HG03521 (cell line): ENCODE data around the gene MYO5B.

Experiments
- ATAC-seq: cut with Tn5 transposase; IDR thresholded peaks from one replicate; pipeline ENCODE4 v1.9.1; 2021; ENCODE audit warnings: mild to moderate bottlenecking, moderate library complexity; ENCODE audit not compliant: unreplicated experiment

MYO5B gene

DNA sequence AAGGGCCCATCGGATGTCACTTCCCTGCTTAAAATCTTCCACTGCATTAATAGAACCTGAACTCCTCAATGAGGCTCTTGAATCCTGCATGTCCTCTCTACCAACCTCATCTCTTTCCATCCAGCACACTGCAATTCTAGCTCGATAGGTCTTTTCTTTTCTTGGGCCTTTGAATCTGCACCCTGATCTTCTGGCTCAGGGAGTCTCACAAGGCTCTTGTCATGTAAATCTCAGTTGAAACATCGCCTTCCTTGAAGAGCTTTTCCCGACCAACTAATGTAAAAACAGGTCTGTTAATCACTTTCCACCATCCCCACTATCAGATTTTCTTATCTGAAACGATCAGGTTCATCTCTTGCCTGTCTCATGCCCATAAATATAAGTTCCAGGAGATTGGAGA, 120.5 kb downstream of the MYO5B start:
- no peak for ATAC-seq

DNA sequence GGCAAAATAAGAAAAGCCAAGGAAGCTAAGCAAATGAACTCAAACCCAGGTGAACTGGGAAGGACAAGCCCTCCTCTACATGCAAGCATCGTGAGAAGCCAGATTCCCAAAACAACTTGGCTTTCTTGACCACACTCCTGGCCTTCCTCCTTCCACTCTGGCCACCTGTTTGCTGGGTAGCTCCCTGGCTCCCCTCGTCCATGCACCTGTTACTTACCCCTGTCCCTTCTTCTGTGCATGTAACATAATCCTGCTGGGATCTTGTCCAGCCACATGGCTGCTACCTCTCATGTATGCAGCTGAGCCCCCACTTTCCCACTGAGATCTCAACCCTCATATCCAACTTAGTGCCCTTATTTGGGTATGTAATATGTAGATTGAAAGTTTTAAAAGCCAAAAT, 121.6 kb downstream of the MYO5B start:
- no peak for ATAC-seq

DNA sequence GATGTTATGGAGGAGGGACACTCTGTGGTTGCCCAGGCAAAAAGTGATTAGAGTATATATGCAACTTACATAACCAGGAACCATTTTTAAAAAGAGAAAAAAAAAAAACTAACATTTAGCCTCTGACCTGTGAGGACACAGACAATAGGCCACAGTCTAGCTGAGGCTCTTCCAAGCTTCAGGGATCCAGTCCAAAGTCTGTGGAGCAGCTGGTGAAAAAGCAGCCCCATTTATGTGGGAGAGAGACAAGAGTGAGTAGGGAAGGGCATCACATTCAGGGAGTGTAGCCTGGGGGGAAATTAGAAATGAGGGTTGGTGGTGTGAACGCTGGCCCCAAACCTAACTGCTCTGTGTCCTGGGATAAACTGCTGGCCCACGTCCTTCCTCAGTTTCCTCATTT, 122.8 kb downstream of the MYO5B start:
- ATAC-seq, result no peak

DNA sequence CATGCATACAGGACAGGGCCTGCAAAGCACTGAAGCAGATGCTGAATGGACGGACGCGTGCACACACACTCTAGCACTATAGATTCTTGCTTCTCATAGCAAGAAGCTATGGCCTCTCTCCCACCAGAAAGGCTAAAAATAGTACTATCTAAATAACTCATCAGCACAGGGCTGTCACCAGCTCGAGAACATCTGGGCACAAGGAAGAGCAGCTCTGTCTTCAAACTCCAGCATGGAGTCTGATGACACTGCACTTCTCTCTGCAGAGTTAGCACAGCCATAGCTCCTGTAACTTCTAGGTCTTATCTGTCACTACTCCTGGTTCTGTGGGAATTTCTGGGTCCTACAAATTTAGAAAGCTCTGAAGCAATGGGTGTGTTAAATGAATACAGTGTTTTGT, 123.5 kb downstream of the MYO5B start:
- no peak for ATAC-seq

DNA sequence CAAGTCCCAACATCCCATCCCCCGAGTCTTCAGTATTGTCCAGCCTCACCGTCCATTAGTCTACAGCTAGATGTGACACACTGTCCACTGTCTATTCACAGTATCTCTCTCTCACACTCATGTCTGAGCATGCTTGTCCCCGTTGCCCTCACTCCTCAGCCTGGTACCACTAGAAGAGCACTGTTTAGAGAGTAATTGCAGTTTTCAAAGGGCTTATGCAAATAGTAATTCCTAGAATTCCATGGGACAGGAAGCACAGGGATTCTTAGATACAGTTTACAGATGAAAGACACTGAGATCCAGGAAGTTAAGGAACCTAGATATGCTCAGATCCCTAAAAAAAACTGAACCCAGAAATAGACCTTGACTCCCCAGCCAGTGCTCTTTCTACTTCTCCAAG, 125.5 kb downstream of the MYO5B start:
- ATAC-seq, result no peak

DNA sequence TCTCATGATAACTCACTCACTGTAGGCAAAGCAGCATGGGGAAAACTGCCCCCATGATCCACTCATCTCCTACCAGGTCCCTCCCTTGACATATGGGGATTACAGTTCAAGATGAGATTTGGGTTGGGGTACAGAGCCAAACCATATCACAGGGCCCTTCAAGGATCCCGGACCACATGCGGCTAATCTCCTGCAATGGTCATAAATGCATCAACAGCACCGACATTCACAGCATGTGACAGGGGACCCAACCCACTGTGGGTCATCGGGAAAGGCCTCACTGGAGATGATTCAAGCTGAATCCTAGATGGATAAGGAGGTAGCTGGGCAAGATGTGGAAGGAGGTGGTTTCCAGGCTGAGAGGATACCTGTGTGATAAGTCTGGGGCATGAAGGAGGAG, 129.4 kb downstream of the MYO5B start:
- no peak for ATAC-seq

DNA sequence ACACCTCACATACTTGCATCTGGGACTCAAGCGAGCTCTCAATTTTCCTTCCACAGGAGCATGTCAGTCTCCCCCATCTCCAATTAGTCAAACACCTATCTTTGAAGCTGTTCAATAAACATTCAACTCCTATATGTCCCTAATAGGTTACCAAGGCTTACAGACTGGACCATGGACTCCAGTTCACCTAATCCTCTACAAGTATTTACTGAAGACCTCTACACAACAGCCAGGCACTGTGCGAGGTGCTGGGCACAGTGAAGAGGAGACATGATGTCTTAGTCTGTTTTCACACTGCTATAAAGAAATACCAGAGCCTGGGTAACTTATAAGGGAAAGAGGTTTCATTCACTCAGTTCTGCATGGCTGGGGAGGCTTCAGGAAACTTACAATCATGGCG, 129.9 kb downstream of the MYO5B start:
- no peak for ATAC-seq

DNA sequence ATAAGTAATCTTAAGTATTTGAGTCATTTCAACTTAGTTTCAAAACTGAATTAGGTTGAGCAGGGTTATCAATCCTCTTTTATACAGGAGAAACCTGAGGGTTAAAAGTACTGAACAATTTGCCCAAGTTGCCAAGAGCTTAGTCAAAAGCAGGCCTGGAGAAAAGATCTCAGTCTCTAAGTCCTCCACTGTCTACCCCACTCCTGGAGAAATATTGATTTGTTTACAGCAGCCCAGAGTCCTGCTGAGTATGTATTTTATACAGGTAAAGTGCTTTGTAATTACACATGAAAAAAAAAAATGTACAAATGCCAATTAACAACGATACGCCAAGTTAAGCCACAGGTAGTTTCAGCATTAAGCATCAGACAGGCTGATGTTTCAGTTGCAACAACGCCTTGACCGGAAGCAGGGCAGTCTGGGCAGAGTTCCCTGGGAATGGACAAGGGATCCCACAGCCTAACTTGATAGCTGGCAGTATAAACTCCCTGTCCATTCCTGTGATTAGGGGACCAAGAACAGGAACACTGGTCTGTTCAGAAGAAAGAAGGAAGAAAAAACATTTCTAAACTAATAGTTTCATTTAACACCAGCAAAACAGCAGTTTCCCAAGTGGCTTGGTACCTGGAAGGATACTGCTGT, 132.9 kb downstream of the MYO5B start:
- no peak for ATAC-seq

DNA sequence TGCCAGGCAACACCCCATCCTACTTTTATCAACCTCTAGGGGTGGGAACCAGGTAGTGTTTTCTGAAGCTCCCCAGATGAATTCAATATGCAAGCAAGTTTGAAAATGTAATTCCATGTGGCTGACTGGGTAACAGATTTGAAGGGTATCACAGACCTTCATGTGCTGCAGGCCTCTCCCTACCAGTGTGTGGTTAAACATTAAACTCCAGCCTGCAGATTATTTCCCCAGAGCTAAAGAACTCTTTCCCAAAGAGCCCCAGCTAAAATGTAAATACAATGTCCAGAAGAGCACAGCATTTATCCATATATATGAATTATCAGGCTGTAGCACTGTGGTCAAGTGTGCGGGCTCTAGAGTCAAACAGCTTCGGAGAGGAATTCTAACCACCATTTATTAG, 134.1 kb downstream of the MYO5B start:
- no peak for ATAC-seq

DNA sequence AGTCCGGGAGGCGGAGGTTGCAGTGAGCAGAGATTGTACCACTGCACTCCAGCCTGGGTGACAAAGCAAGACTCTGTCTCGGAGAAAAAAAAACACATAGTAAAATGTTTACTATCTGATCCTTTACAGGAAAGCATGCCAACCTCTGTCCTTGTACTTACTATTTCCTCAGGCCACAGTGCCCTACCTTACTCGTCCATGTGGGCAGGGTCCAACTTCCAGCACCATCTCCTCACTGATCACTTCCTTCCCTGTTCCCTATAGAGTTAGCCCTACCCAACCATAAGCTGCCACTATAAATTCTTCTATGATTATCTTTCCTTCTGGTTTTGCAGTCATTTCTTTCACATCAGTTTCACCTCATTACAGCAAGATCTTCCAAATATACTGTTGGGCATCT, 136.2 kb downstream of the MYO5B start:
- ATAC-seq, result no peak

DNA sequence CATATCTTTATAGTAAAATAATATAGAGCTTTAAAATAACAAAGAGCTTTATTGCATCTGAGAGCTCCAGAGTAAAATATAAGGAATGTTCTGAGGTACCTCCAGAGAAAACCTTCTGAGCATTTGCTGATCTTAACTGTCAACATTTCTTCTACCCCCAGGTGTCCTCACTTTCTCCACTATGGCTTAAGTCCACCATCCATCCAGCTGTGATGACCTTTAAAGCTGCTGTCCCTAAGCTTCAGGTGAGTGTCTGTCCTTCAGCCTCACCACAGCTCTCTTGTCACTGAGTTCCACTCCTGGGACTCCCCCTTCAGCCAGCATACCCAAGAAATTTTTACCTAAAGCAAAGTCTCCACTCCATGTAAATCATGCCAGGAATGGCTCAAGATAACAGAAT, 137.9 kb downstream of the MYO5B start:
- ATAC-seq, result no peak

DNA sequence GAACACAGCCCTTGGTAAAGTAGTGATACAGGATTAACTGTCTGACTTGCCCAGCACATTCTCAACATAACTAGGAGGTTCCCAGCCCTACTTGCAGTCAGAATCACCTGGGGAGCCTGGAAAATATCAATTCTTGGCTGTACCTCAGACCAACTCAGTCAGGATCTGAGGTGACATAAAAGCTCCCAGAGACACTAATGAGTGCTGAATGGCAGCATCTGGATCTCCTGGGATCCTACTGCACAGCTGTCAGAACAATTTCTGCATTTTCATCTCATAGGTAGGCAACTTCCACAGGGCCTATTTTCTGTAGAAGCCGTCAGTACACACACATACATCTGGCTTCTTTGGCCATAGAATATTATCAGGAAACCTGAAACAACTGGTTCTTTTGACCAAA, 138.8 kb downstream of the MYO5B start:
- ATAC-seq, result no peak

DNA sequence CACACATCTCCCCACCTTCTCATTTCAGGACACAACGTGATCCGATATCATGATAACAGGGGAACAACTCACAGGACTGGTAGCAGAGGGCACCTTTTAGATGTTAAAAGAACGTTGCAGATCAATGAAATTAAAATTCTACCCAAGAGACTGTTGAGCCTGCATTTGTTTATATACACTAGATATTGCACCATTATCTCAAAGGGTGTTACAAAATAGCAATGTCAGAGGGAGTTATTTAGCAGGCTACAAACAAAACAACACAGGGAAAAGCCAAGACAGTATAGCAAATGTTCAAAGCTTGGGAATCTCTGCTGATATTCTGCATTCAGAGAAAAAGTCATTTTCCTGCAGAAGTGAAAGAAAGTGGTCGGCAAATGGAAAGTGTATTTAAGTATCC, 139.5 kb downstream of the MYO5B start:
- no peak for ATAC-seq

DNA sequence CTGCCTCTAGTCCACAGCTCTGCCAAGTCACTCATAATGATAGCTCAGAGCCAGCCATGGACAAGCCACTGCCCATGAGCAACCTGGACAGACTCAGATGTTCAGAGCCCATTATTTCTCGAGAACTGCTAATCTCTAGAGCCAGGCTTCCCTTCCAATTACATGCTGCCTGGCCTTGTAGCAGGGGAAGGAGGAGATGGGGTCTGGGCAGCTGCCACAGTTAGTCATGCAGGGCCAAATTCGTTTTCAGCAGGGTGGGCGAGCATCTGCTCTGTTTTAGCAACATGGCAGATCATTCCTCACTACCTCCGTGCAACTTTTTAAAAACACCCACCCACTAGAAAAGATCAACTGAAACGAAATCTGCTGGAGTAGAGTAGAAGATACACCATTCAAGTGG, 141.8 kb downstream of the MYO5B start:
- ATAC-seq, result no peak

DNA sequence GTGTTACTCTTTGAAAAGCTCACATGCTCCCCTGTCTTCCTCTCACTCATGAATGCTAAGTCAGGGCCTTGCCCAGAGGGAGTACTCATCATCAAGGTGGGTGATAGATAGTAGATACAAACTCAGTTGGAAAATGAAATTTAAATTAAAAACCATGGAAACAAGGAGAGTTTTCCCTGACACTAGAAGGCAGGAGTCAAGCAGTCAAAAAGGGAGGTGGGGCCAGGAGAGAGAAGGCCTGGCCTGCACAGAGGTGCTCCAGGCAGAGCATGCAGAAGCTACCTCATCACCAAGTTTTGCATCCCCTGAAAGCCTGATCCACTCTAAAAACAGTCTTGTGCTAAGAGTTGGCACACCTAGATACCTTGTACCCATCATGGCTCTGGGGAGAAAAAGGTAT, 143.7 kb downstream of the MYO5B start:
- no peak for ATAC-seq

DNA sequence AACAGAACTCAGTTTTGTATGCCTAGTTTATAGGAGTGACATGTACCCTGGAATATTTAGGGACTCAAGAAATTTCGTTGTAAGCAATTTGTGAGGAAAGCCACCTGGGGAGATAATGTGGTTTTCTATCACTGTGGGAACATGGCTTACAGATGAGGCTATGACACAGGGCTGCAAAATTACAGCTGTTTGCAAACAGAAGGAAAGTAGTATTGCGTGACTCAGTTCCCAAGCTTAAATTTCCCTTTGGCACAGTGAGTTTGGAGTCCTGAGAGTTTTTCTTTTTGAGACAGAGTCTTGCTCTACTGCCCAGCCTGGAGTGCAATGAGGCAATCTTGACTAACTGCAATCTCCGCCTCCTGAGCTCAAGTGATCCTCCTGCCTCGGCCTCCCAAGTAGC, 149.8 kb downstream of the MYO5B start:
- no peak for ATAC-seq

DNA sequence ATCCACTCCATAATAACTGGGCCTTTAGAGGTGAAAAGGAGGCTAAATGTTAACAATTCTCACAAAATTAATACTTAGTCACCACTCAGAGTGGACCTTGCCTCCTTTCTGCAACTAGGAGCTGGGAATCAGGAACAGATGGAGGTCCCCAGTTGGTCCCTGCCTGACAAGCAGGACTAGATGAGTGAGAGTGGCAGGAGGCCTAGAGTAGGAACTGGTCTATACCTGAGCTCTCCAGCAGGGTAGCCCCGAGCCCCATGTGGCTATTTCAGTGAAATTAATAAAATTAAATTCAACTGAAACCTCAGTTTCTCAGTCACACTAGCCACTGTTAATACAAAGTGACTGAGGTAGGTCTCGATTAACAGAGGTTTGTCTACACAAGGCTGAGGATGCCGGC, 150.5 kb downstream of the MYO5B start:
- ATAC-seq, result no peak

DNA sequence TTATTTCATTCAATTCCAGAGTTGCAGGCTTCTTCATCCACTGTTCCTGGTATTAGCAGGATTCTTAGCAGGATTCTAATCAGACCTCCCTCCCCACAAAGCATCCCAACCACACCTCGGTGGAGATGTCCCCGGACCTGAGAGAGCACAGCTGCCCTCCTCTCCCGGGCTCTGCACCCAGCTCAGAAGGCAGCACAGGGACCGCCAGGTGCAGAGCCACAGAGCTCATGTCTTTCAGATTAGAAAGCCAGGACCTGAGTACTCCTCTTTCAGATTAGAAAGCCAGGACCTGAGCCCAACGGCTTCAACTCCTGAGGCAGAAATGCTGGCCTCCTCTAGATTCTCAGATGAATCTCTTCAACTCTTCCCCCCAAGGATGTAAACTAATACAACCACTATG, 152.3 kb downstream of the MYO5B start:
- no peak for ATAC-seq

DNA sequence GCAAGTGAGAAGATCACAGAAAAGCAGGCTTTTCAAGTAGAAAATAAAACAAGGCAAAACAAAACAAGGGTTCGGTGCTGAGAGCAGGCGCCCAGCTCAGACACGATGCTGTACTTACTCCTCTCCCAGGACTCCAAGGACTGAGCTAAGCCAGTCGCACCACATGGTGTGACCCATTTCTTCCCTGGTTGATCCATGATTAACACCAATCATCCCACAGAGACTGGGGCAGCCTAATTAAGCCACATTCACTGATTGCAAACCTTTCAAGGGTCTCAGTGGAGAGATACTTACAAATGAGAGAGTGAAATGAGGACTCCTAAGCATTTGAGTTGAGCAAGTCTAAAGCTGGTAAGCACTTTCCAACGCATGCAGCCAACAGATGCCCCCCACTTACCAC, 155.2 kb downstream of the MYO5B start:
- ATAC-seq, result no peak

DNA sequence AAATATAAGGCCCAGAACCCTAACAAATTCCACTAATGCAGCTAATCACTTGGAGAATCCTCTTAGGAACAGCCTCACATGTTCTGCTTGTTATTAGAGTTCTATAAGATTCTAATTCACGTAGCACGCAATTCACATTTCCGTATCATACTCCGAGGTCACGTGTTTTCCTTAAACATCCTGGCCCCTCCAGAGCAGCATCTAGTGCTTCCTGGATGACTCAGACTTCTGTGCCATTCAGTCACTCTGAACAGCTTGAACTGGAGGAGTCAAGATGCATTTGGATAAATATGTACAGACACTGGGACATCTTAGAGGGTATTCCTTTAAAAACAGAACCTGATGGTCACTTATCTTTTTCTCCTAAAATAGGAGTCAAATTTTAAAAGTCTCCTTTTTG, 156.5 kb downstream of the MYO5B start:
- ATAC-seq, result no peak

DNA sequence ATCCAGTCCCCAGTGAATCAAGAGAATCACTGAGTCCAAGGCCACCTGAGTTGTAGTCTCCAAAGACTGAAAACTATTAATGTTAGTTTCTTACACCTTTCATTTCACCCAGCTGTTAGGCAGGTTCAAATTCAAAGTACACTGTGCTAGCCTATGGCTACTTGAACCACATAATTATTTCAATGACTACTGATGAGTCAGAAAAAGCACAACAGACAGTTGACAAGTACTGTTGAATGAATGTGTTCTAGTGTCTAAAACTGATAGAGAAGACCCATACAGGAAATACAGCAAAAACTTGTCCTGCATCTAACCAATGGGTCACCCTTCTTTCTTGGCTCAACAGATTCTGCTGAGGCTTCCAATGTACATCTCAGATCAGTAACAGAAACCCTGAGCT, 160.9 kb downstream of the MYO5B start:
- no peak for ATAC-seq

DNA sequence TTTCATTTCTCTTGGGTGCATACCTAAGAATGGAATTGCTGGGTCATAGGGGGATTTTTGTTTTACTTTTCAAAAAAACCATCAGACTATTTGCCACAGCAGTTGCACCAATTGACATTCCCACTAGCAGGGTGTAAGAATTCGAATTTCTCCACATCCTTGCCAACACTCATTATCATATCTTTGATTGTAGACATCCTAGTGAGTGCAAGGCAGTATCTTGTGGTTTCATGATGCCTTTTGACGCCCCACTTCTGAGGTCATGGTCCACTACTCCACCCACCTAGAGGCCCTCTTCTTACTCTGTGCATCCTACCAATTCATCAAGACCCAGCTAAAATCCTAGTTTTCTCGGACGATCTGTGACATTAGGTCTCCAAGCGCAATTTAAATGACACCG, 161.9 kb downstream of the MYO5B start:
- no peak for ATAC-seq

DNA sequence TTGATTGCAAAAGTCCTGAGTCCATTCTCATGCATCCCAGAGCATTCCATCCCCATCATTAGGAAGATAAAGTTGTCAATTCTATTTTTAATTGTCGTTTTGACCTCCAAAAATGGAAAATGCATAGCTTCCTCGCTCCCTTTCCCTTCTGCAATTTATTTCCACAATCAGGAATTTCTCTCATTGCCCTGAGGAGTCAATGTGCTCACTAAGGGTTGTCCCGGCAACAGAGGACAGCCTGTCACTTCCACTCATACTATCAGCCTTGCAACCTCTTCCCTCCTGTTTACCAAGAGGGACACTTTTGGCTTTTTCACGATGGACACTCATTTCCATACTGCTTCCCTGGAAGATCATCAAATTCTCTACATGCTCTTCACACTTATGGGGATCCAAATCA, 164.8 kb downstream of the MYO5B start:
- ATAC-seq, result no peak

DNA sequence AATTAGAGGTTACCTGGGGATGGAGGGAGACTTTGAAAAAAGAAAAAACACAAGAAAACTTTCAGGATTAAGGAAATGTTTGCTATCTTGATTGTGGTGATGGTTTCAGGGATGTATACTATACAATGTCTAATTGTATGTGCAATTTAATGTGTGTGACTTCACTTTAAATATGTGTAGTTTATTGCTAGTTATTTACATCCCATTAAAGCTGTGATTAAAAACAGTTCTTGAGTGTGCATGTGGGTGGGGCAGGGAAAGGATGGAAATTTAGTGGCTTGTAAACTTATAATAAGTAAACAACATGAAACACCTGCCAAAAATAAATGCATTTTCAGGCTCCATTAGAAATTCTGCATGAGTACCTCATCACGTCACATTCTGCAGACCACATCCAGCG, 167.0 kb downstream of the MYO5B start:
- no peak for ATAC-seq
